ENCODE data around the gene XAGE2. TPM values are rescaled to one million over a fixed set of nuclear protein-coding genes. Genes with fewer than 3 reads are reported as not detected.

Gene XAGE2
- not detected in 2 replicates for total RNA-seq

GRCh38 chrX:52368368-52369055 lies at the start of gene XAGE2:
Gene XAGE2, plus strand, starts transcription at chrX:52369021. Its CDS starts 994 bp downstream, at chrX:52370015.

Other genes starting within 250 kb of the XAGE2 start
- gene MAGED4, start 184.1 kb upstream of the XAGE2 start, total RNA-seq: 8.1 and 19.0 TPM in 2 replicates
- not detected in 2 replicates for gene XAGE1A, start 126.8 kb downstream of the XAGE2 start, total RNA-seq
- not detected in 2 replicates for gene XAGE1B, start 148.0 kb downstream of the XAGE2 start, total RNA-seq